HEK293 (cell line): ENCODE measurements around the gene BLM.

ENCODE experiments used
- CTCF ChIA-PET: fragments of 350-600 bp; formaldehyde crosslinking; extraction: SDS; loops from one replicate; lab custom pipeline; 2021; ENCODE audit warnings: antibody characterized with exemption; lab: Yijun Ruan, JAX
- POLR2A ChIA-PET: fragments of 300-600 bp; formaldehyde crosslinking; extraction: SDS; loops from one replicate; lab custom pipeline; 2020; ENCODE audit warnings: antibody characterized with exemption, inconsistent platforms; lab: Yijun Ruan, JAX
- H3K27ac ChIP-seq: fragments of 200-500 bp; sonication (Bioruptor generic); 2 replicates; pipeline ENCODE4 v1.5.1; 2014; ENCODE audit warnings: low read depth, low read length, control low read depth, inconsistent platforms; ENCODE audit errors: extremely low read depth
- H3K36me3 ChIP-seq, 2 experiments: fragments of 200-500 bp in 1 of 2; sonication (Bioruptor generic) in 1 of 2; 1 replicate in 1 of 2; 2 replicates in 1 of 2; pipeline ENCODE4 v1.5.1; 2014 to 2017; ENCODE audit warnings: inconsistent platforms in 2 of 2, low read length in 2 of 2; ENCODE audit not compliant: control insufficient read depth in 2 of 2, insufficient read depth in 1 of 2
- H3K4me1 ChIP-seq: fragments of 200-500 bp; sonication (Bioruptor generic); 2 replicates; pipeline ENCODE4 v1.5.1; 2014; ENCODE audit warnings: mild to moderate bottlenecking, low read length, inconsistent platforms; ENCODE audit not compliant: control insufficient read depth, insufficient read depth
- H3K4me3 ChIP-seq: 2 replicates; pipeline ENCODE4 v1.5.1; 2011; ENCODE audit warnings: low read depth, mild to moderate bottlenecking, control low read depth, low read length, moderate library complexity
- H3K9me3 ChIP-seq: fragments of 200-500 bp; sonication (Bioruptor generic); 2 replicates; pipeline ENCODE4 v1.5.1; 2014; ENCODE audit warnings: low read depth, low read length, inconsistent platforms; ENCODE audit not compliant: control insufficient read depth, insufficient read depth
- MEIS1 ChIP-seq: sonication (generic); formaldehyde crosslinking; IDR thresholded peaks from 2 replicates; pipeline ENCODE4 v1.8.1; 2022; ENCODE audit warnings: missing genetic modification reagents, mild to moderate bottlenecking, borderline replicate concordance
- OVOL3 ChIP-seq: fragments of 450-650 bp; formaldehyde crosslinking; IDR thresholded peaks from 2 replicates; pipeline ENCODE4 v1.5.1; 2016; ENCODE audit warnings: missing biosample characterization, missing genetic modification characterization
- ZBTB21 ChIP-seq: fragments of 450-650 bp; formaldehyde crosslinking; IDR thresholded peaks from 2 replicates; pipeline ENCODE4 v1.5.1; 2017; ENCODE audit warnings: missing biosample characterization, missing genetic modification characterization
- ZEB2 ChIP-seq: fragments of 450-650 bp; formaldehyde crosslinking; IDR thresholded peaks from 2 replicates; pipeline ENCODE4 v1.5.1; 2016; ENCODE audit warnings: missing biosample characterization, missing genetic modification characterization
- ZNF155 ChIP-seq: fragments of 450-650 bp; formaldehyde crosslinking; IDR thresholded peaks from 2 replicates; pipeline ENCODE4 v1.5.1; 2016; ENCODE audit warnings: missing biosample characterization, missing genetic modification characterization
- ZNF174 ChIP-seq: fragments of 450-650 bp; formaldehyde crosslinking; IDR thresholded peaks from 2 replicates; pipeline ENCODE4 v1.5.0; 2017; ENCODE audit warnings: missing biosample characterization, mild to moderate bottlenecking, missing genetic modification characterization
- ZNF184 ChIP-seq: fragments of 450-650 bp; IDR thresholded peaks from 2 replicates; pipeline ENCODE4 v1.5.1; 2018; ENCODE audit warnings: missing biosample characterization, mild to moderate bottlenecking, missing genetic modification characterization
- ZNF433 ChIP-seq: fragments of 450-650 bp; formaldehyde crosslinking; IDR thresholded peaks from 2 replicates; pipeline ENCODE4 v1.5.1; 2016; ENCODE audit warnings: missing biosample characterization, missing genetic modification characterization, low read depth
- ZNF473 ChIP-seq: fragments of 450-650 bp; formaldehyde crosslinking; IDR thresholded peaks from 2 replicates; pipeline ENCODE4 v1.5.1; 2017; ENCODE audit warnings: missing biosample characterization, missing genetic modification characterization
- ZNF521 ChIP-seq: fragments of 450-650 bp; formaldehyde crosslinking; IDR thresholded peaks from 2 replicates; pipeline ENCODE4 v1.5.1; 2017; ENCODE audit warnings: missing biosample characterization, mild to moderate bottlenecking, missing genetic modification characterization
- ZNF561 ChIP-seq: fragments of 450-650 bp; IDR thresholded peaks from 2 replicates; pipeline ENCODE4 v1.5.1; 2018; ENCODE audit warnings: missing biosample characterization, missing genetic modification characterization, borderline replicate concordance
- ZNF571 ChIP-seq: fragments of 450-650 bp; formaldehyde crosslinking; IDR thresholded peaks from 2 replicates; pipeline ENCODE4 v1.5.0; 2017; ENCODE audit warnings: missing biosample characterization, missing genetic modification characterization
- ZNF768 ChIP-seq: fragments of 450-650 bp; formaldehyde crosslinking; IDR thresholded peaks from 2 replicates; pipeline ENCODE4 v1.5.1; 2018; ENCODE audit warnings: missing biosample characterization, mild to moderate bottlenecking, missing genetic modification characterization
- ZNF777 ChIP-seq: fragments of 450-650 bp; formaldehyde crosslinking; IDR thresholded peaks from 2 replicates; pipeline ENCODE4 v1.5.1; 2017; ENCODE audit warnings: missing biosample characterization, missing genetic modification characterization, borderline replicate concordance
- ZNF785 ChIP-seq: fragments of 450-650 bp; formaldehyde crosslinking; IDR thresholded peaks from 2 replicates; pipeline ENCODE4 v1.5.1; 2016; ENCODE audit warnings: missing biosample characterization, missing genetic modification characterization
- ZNF792 ChIP-seq: fragments of 450-650 bp; formaldehyde crosslinking; IDR thresholded peaks from 2 replicates; pipeline ENCODE4 v1.5.1; 2016; ENCODE audit warnings: missing biosample characterization, missing genetic modification characterization
- ZXDB ChIP-seq: fragments of 450-650 bp; formaldehyde crosslinking; IDR thresholded peaks from 2 replicates; pipeline ENCODE4 v1.5.1; 2016; ENCODE audit warnings: missing biosample characterization, missing genetic modification characterization
- TF ChIP-seq, protein P1 (sequence below): fragments of 450-650 bp; formaldehyde crosslinking; IDR thresholded peaks from 2 replicates; pipeline ENCODE4 v1.5.1; 2016; ENCODE audit warnings: missing biosample characterization, missing genetic modification characterization, low read depth
- TF ChIP-seq, protein P2 (sequence below): fragments of 450-650 bp; formaldehyde crosslinking; IDR thresholded peaks from 2 replicates; pipeline ENCODE4 v1.5.1; 2017; ENCODE audit warnings: missing biosample characterization, missing genetic modification characterization
- TF ChIP-seq, protein P3 (sequence below): fragments of 450-650 bp; formaldehyde crosslinking; IDR thresholded peaks from 2 replicates; pipeline ENCODE4 v1.5.1; 2016; ENCODE audit warnings: missing biosample characterization, missing genetic modification characterization

The BLM gene

DNA sequence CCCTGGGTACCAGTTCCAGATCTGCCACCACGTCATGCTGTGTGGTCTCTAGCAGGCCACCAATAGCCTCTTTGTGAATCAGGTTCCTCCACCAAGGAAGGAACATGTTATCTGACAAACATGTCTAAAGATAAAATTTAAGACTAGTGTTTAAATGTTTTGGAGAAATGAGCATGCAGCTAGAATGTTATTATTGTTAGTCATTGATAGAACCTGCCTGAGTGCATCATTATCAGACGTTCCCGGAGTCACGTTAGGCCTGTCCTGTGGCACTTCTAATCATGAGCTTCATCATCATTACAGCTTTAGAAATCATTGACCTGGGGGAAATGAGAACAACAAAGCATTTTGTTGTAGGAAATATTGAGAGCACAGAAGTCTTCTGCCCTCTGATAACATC, 92.4 kb downstream of the BLM start:
- H3K27ac ChIP-seq = no peak overlapping the region
- no peak for TF ChIP-seq ZNF785 (tag by site-specific recombination)
- TF ChIP-seq ZNF777 = no peak
- TF ChIP-seq ZNF473 = no peak
- no peak for TF ChIP-seq ZNF561 (tag by site-specific recombination)
- TF ChIP-seq ZNF768 (tag by site-specific recombination) = no peak
- no peak for TF ChIP-seq ZEB2 (tag by site-specific recombination)
- TF ChIP-seq ZNF174 = no peak
- TF ChIP-seq ZNF155 (tag by site-specific recombination) = no peak
- TF ChIP-seq ZBTB21 (tag by site-specific recombination) = no peak
- no peak for TF ChIP-seq OVOL3
- TF ChIP-seq ZNF792 (tag by site-specific recombination) = no peak
- TF ChIP-seq ZXDB (tag by site-specific recombination) = no peak
- no peaks in the 10 kb centered on the region for H3K9me3 ChIP-seq
- ChIA-PET CTCF (interaction anchor here (0.5 kb wide), 1 partner anchor 28 kb away, joined by 3 read pairs; no protein-coding TSS in a partner anchor), POLR2A (no interaction called here)
- H3K4me1 ChIP-seq = peaks cover 11% of the 10 kb centered on the region
- no peak overlapping the region for H3K4me3 ChIP-seq
- H3K36me3 ChIP-seq = peaks cover 39 to 65% of the 10 kb centered on the region in 2 experiments

DNA sequence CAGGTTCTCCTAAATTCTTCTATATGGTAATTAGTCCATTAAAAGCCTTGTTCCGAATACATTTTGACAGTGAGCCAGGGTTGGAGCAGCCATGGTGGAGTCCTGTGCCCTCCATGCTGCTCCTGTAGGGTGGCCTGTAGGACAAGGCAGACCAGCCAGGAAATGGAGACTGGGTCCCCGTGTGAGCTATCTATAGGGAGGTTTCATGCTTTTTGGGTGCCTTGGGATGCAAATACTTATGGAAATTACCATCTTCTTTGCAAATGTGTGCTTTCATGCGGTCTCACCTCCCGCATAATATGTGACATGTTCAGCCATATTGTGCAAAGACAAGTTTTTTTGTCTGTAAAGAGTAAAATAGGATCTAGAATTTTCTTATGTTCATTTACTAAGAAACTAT, 93.2 kb downstream of the BLM start:
- CTCF ChIA-PET = no interaction called here
- H3K36me3 ChIP-seq = peaks cover 35 to 66% of the 10 kb centered on the region in 2 experiments
- POLR2A ChIA-PET = no interaction called here
- H3K27ac ChIP-seq = no peak overlapping the region
- H3K4me3 ChIP-seq = no peak overlapping the region
- H3K4me1 ChIP-seq = peaks cover 14% of the 10 kb centered on the region
- TF ChIP-seq MEIS1 = no peak
- TF ChIP-seq, protein P1, sequence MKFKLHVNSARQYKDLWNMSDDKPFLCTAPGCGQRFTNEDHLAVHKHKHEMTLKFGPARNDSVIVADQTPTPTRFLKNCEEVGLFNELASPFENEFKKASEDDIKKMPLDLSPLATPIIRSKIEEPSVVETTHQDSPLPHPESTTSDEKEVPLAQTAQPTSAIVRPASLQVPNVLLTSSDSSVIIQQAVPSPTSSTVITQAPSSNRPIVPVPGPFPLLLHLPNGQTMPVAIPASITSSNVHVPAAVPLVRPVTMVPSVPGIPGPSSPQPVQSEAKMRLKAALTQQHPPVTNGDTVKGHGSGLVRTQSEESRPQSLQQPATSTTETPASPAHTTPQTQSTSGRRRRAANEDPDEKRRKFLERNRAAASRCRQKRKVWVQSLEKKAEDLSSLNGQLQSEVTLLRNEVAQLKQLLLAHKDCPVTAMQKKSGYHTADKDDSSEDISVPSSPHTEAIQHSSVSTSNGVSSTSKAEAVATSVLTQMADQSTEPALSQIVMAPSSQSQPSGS (tag by site-specific recombination) = no peak
- TF ChIP-seq, protein P2, sequence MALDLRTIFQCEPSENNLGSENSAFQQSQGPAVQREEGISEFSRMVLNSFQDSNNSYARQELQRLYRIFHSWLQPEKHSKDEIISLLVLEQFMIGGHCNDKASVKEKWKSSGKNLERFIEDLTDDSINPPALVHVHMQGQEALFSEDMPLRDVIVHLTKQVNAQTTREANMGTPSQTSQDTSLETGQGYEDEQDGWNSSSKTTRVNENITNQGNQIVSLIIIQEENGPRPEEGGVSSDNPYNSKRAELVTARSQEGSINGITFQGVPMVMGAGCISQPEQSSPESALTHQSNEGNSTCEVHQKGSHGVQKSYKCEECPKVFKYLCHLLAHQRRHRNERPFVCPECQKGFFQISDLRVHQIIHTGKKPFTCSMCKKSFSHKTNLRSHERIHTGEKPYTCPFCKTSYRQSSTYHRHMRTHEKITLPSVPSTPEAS (tag by site-specific recombination) = no peak
- no peak for TF ChIP-seq ZNF433 (tag by site-specific recombination)
- TF ChIP-seq, protein P3, sequence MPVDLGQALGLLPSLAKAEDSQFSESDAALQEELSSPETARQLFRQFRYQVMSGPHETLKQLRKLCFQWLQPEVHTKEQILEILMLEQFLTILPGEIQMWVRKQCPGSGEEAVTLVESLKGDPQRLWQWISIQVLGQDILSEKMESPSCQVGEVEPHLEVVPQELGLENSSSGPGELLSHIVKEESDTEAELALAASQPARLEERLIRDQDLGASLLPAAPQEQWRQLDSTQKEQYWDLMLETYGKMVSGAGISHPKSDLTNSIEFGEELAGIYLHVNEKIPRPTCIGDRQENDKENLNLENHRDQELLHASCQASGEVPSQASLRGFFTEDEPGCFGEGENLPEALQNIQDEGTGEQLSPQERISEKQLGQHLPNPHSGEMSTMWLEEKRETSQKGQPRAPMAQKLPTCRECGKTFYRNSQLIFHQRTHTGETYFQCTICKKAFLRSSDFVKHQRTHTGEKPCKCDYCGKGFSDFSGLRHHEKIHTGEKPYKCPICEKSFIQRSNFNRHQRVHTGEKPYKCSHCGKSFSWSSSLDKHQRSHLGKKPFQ (tag by site-specific recombination) = no peak
- no peak for TF ChIP-seq OVOL3
- no peak for TF ChIP-seq ZNF571 (tag by site-specific recombination)
- no peak for TF ChIP-seq ZNF521
- TF ChIP-seq ZNF155 (tag by site-specific recombination) = no peak
- no peak for TF ChIP-seq ZNF184 (tag by site-specific recombination)
- no peaks in the 10 kb centered on the region for H3K9me3 ChIP-seq
